ENCODE results near the gene RPS6KB2. TPM values are rescaled to one million over a fixed set of nuclear protein-coding genes. Genes with fewer than 3 reads are reported as not detected.

The RPS6KB2 gene
- total and polyA plus RNA-seq, 2 donors (not counting 3 experiments of a cell fraction or from before 2014, with no cell fraction given) = 53.8 to 60.0 TPM

- dilution Hi-C loops (cut with MboI; ENCODE audit: extremely low pct_ligation_motif_present, low sequenced_read_pairs) (no loop called here), intact Hi-C loops (cut with micrococcal nuclease) (loop anchor here (2.0 to 5.0 kb wide), 3 partner anchors 39 to 115 kb away; partner anchors contain the start of genes POLD4 and RPS6KB2)
- Histone ChIP-seq H3K4me2 (ENCODE audit: insufficient read depth, low read length) (peak overlapping the region; percentile 52), H3K4me3 (replicated peaks in 1 of 3; ENCODE audit: insufficient read depth in 1 of 3, low read depth in 1 of 3, low read length in 3 of 3) (peak overlapping the region in 2 of 3 experiments; percentile 64 to 79), H3K36me3 (ENCODE audit: control insufficient read depth in 2 of 2, extremely low read depth in 1 of 2, insufficient read depth in 2 of 2, low read length in 2 of 2) (no peaks in the 10 kb centered on the region), H2AFZ (ENCODE audit: low read depth, low read length) (no peak overlapping the region), H3K27me3 (ENCODE audit: control insufficient read depth in 2 of 2, insufficient read depth in 2 of 2, low read length in 2 of 2) (no peaks in the 10 kb centered on the region), H3K9me3 (replicated peaks; ENCODE audit: control insufficient read depth, insufficient read depth, low read length) (no peaks in the 10 kb centered on the region), H3K9ac (replicated peaks; ENCODE audit: extremely low read depth, insufficient read depth, low read length) (peak overlapping the region; percentile 54), H3K27ac (ENCODE audit: insufficient read depth, low read depth, low read length) (no peak overlapping the region), H3K9me1 (replicated peaks; ENCODE audit: control insufficient read depth, extremely low read depth, insufficient read depth, low read length) (no peaks in the 10 kb centered on the region), H3K4me1 (ENCODE audit: control insufficient read depth, extremely low read depth, insufficient read depth, low read length) (peaks cover 19% of the 10 kb centered on the region), H4K20me1 (replicated peaks; ENCODE audit: control insufficient read depth, extremely low read depth, insufficient read depth, low read length) (no peaks in the 10 kb centered on the region), H3K79me2 (ENCODE audit: control insufficient read depth, insufficient read depth, low read length) (no peaks in the 10 kb centered on the region)
- FAIRE-seq (no peak), DNase-seq (ENCODE audit: low read depth, low spot score) (no peak)
- ChIA-PET POLR2A (no interaction called here), CTCF (interaction anchor here (0.8 to 2.6 kb wide), 7 partner anchors 8 to 122 kb away, joined by 3 to 26 read pairs (median 4); partner anchors contain the start of genes AIP, GPR152 and PPP1CA)
- no TSS peak for BruUV-seq (replicated peaks)
- TF ChIP-seq MAX (IDR thresholded peaks at IDR 0.05; ENCODE audit: insufficient read depth, insufficient read length) (no peak), EZH2 (IDR thresholded peaks at IDR 0.05; ENCODE audit: borderline replicate concordance, low read depth, low read length, severe bottlenecking) (no peak), JUN (IDR thresholded peaks at IDR 0.05; ENCODE audit: borderline replicate concordance, insufficient read depth, insufficient read length, low read depth) (no peak), FOS (IDR thresholded peaks at IDR 0.05; ENCODE audit: borderline replicate concordance, insufficient read depth, low read length) (no peak), POLR2AphosphoS5 (IDR thresholded peaks at IDR 0.05; ENCODE audit: insufficient read depth, low read depth, low read length) (no peak), GATA2 (IDR thresholded peaks at IDR 0.05; ENCODE audit: insufficient read depth, insufficient read length, low read depth, low read length) (no peak), MYC (IDR thresholded peaks at IDR 0.05; ENCODE audit: low read depth, low read length) (no peak), CTCF (IDR thresholded peaks at IDR 0.05; ENCODE audit: extremely low read depth in 1 of 2, insufficient read depth in 1 of 2, low read depth in 1 of 2, low read length in 2 of 2) (no peak)
Measured at GRCh38 chr11:67468056-67468455, 39.8 kb downstream of the RPS6KB2 start.

Measured in endothelial cell of umbilical vein (primary cell).